ACC112 (cell line): ENCODE measurements around the gene LEFTY2.

ENCODE experiments used
- H2AFZ ChIP-seq: fragments of 200-600 bp; sonication (generic); one replicate; pipeline ENCODE4 v1.6.0; 2017; ENCODE audit warnings: antibody characterized with exemption, low read length; ENCODE audit not compliant: unreplicated experiment
- H3K27ac ChIP-seq: fragments of 200-600 bp; sonication (generic); 2 replicates; pipeline ENCODE4 v1.5.1; 2014; ENCODE audit warnings: low read depth, mild to moderate bottlenecking, antibody characterized with exemption, low read length, moderate library complexity
- H3K27me3 ChIP-seq: fragments of 200-600 bp; sonication (generic); 2 replicates; pipeline ENCODE4 v1.6.1; 2014; ENCODE audit warnings: mild to moderate bottlenecking, antibody characterized with exemption, low read length, moderate library complexity, mixed read lengths; ENCODE audit not compliant: insufficient read depth
- H3K36me3 ChIP-seq: fragments of 200-600 bp; sonication (generic); 2 replicates; pipeline ENCODE4 v1.6.1; 2016; ENCODE audit warnings: mild to moderate bottlenecking, antibody characterized with exemption, low read length, moderate library complexity, mixed read lengths; ENCODE audit not compliant: insufficient read depth
- H3K4me1 ChIP-seq: fragments of 200-600 bp; sonication (generic); one replicate; pipeline ENCODE4 v1.6.1; 2016; ENCODE audit warnings: low read length, mixed read lengths; ENCODE audit not compliant: insufficient read depth, unreplicated experiment, control insufficient read depth
- H3K4me3 ChIP-seq: fragments of 200-600 bp; sonication (generic); 2 replicates; pipeline ENCODE4 v1.5.1; 2014; ENCODE audit warnings: mild to moderate bottlenecking, low read depth, low read length
- H3K79me2 ChIP-seq: fragments of 200-600 bp; sonication (generic); one replicate; pipeline ENCODE4 v1.6.0; 2016; ENCODE audit warnings: low read length; ENCODE audit not compliant: control insufficient read depth, unreplicated experiment, insufficient read depth

The LEFTY2 gene

GRCh38 chr1:225915538-225915991, 25.5 kb downstream of the LEFTY2 start:
- Histone ChIP-seq H3K4me1 (peaks cover 11% of the 10 kb centered on the region), H3K4me3 (no peak overlapping the region), H3K27ac (no peak overlapping the region), H3K27me3 (no peaks in the 10 kb centered on the region), H2AFZ (no peak overlapping the region), H3K36me3 (no peaks in the 10 kb centered on the region; the same call in 1 of the 2 replicates), H3K79me2 (no peaks in the 10 kb centered on the region)

GRCh38 chr1:225914947-225915346, 26.1 kb downstream of the LEFTY2 start:
- no peak overlapping the region for H3K4me3 ChIP-seq
- H3K36me3 ChIP-seq = no peaks in the 10 kb centered on the region; the same call in 1 of the 2 replicates
- H3K79me2 ChIP-seq = no peaks in the 10 kb centered on the region
- no peak overlapping the region for H3K27ac ChIP-seq
- peaks cover 9% of the 10 kb centered on the region for H3K4me1 ChIP-seq
- H2AFZ ChIP-seq = no peak overlapping the region
- no peaks in the 10 kb centered on the region for H3K27me3 ChIP-seq

DNA sequence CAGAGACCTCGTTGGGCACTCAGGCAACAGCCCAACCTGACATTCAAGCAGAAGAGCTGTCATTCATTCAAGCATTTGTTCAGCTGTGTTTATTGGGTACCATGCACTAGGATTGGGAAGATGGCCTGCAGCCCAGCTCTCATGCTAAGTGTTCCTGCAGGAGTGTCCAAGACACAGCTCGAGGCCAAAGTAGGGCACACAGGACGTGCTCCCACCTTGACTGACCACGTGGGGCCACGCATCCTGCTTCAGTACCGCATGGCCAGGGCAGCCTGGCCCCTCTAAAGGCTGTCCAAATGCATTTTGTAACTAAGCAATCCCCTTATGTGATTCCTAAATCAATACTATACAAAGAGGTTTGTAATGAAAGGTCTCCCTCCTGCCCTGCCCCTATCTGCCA, 26.6 kb downstream of the LEFTY2 start:
- H2AFZ ChIP-seq = no peak overlapping the region
- H3K4me1 ChIP-seq = peaks cover 4% of the 10 kb centered on the region
- H3K36me3 ChIP-seq = no peaks in the 10 kb centered on the region; the same call in 1 of the 2 replicates
- H3K4me3 ChIP-seq = no peak overlapping the region
- no peaks in the 10 kb centered on the region for H3K79me2 ChIP-seq
- no peaks in the 10 kb centered on the region for H3K27me3 ChIP-seq
- no peak overlapping the region for H3K27ac ChIP-seq

GRCh38 chr1:225911191-225912130, 29.6 kb downstream of the LEFTY2 start:
- Histone ChIP-seq H3K4me3 (peak overlapping the region; percentile 38), H3K4me1 (no peaks in the 10 kb centered on the region), H3K36me3 (no peaks in the 10 kb centered on the region), H3K79me2 (no peaks in the 10 kb centered on the region), H2AFZ (no peak overlapping the region), H3K27me3 (no peaks in the 10 kb centered on the region), H3K27ac (no peak overlapping the region)

GRCh38 chr1:225909477-225909876, 31.5 kb downstream of the LEFTY2 start:
- Histone ChIP-seq H2AFZ (no peak overlapping the region), H3K36me3 (no peaks in the 10 kb centered on the region), H3K4me3 (no peak overlapping the region), H3K27ac (no peak overlapping the region), H3K27me3 (no peaks in the 10 kb centered on the region), H3K4me1 (no peaks in the 10 kb centered on the region), H3K79me2 (no peaks in the 10 kb centered on the region)

- no peaks in the 10 kb centered on the region for H3K4me1 ChIP-seq
- H3K27ac ChIP-seq = no peak overlapping the region
- no peaks in the 10 kb centered on the region for H3K79me2 ChIP-seq
- H2AFZ ChIP-seq = no peak overlapping the region
- H3K4me3 ChIP-seq = no peak overlapping the region
- H3K27me3 ChIP-seq = no peaks in the 10 kb centered on the region
- H3K36me3 ChIP-seq = no peaks in the 10 kb centered on the region
These were observed 32.2 kb downstream of the LEFTY2 start for GRCh38 chr1:225908773-225909172.

DNA sequence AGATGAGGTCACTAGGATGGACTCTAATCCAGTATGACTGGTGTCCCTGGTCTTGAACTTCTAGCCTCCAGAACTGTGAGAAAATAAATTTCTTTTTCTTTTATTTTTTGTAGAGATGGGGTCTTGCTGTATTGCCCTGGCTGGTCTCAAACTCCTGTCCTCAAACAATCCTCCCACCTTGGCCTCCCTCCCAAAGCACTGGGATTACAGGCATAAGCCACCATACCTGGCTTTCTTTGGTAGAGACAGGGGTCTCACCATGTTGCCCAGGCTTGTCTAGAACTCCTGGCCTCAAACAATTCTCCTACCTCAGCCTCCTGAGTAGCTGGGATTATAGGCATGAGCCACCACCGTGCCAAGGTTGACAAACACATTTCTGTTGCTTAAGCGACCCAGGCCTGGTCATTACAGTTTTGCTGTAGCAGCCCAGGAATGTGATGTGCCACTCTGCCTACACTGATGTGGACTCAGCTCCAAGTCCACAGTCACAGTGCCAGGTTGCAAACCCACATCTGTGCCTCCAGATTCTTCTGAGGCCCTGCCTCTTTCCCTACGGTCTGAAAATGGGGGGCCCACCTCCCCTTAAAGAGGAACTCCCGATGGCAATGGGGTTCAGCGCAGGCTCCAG, 32.9 kb downstream of the LEFTY2 start:
- H3K4me3 ChIP-seq = no peak overlapping the region
- H3K27ac ChIP-seq = no peak overlapping the region
- no peaks in the 10 kb centered on the region for H3K4me1 ChIP-seq
- no peaks in the 10 kb centered on the region for H3K27me3 ChIP-seq
- H3K79me2 ChIP-seq = no peaks in the 10 kb centered on the region
- H3K36me3 ChIP-seq = no peaks in the 10 kb centered on the region
- no peak overlapping the region for H2AFZ ChIP-seq

DNA sequence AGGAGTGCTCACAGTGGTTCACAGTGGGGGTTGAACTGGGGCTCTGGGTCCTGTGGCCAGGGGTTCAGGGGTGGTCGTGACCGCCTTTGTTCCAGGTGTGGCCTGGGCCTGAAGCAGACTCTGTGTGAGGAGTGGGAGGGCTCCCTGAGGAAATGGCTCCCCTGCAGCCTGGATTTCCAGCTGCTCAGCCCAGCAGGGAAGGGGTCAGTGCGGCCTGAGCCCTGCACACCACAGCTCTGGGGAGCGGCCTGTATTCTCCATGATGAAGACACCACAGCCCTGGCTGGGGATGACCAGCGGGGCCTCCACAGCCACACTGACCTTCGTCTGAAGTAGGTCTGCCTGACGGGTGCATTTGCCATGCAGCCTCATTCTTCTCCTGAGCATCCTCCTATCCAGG, 33.7 kb downstream of the LEFTY2 start:
- Histone ChIP-seq H3K4me1 (no peaks in the 10 kb centered on the region), H2AFZ (no peak overlapping the region), H3K4me3 (no peak overlapping the region), H3K36me3 (no peaks in the 10 kb centered on the region), H3K79me2 (no peaks in the 10 kb centered on the region), H3K27me3 (no peaks in the 10 kb centered on the region), H3K27ac (no peak overlapping the region)

GRCh38 chr1:225906467-225906866, 34.6 kb downstream of the LEFTY2 start:
- Histone ChIP-seq H3K36me3 (no peaks in the 10 kb centered on the region), H2AFZ (no peak overlapping the region), H3K79me2 (no peaks in the 10 kb centered on the region), H3K27me3 (no peaks in the 10 kb centered on the region), H3K4me1 (no peaks in the 10 kb centered on the region), H3K27ac (no peak overlapping the region), H3K4me3 (no peak overlapping the region)

DNA sequence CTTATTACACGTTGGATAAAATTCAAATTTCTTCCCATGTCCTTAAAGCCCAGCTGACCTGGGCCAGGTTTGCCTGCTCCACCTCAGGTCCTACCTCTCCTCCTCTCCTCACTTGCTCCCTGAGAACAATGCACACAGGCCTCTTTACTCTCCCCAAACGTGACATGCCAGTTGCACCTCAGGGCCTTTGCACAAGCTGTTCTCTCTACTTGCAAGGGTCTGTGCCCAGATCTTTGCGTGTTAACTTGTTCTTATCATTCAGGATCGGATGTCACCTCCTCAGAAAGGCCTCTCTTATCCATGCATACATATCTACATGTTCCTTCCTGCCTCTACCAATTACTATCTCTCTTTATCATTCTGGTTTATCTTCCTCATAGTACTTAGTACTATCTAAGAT, 37.4 kb downstream of the LEFTY2 start:
- Histone ChIP-seq H3K79me2 (no peaks in the 10 kb centered on the region), H3K4me3 (no peak overlapping the region), H2AFZ (no peak overlapping the region), H3K27me3 (no peaks in the 10 kb centered on the region), H3K27ac (no peak overlapping the region), H3K36me3 (no peaks in the 10 kb centered on the region), H3K4me1 (no peaks in the 10 kb centered on the region)
